RWPE2 (cell line): ENCODE results near the gene ZNF189.

ENCODE experiments used
- ATAC-seq: fragments of 200-7000 bp; cut with Tn5 transposase; 3 replicates; pipeline ENCODE4 v1.9.1; 2021; ENCODE audit warnings: low read depth
- DNase-seq: peaks from one replicate; pipeline ENCODE4 v3.0.0-alpha.2; 2020; ENCODE audit warnings: low spot score
- H3K27ac ChIP-seq: fragments of 450-650 bp; 2 replicates; pipeline ENCODE4 v1.5.1; 2017; ENCODE audit warnings: mild to moderate bottlenecking; ENCODE audit not compliant: poor library complexity, severe bottlenecking
- H3K27me3 ChIP-seq: fragments of 250-450 bp; sonication (Bioruptor Pico); 2 replicates; pipeline ENCODE4 v1.5.1; 2021; ENCODE audit warnings: mild to moderate bottlenecking, moderate library complexity; ENCODE audit not compliant: insufficient read depth, poor library complexity, severe bottlenecking
- H3K36me3 ChIP-seq: fragments of 250-450 bp; sonication (Bioruptor Pico); 2 replicates; pipeline ENCODE4 v1.5.1; 2020; ENCODE audit warnings: low read depth, mild to moderate bottlenecking, moderate library complexity
- H3K4me1 ChIP-seq: fragments of 250-450 bp; sonication (Bioruptor Pico); 2 replicates; pipeline ENCODE4 v1.5.1; 2021; ENCODE audit warnings: mild to moderate bottlenecking, moderate library complexity; ENCODE audit not compliant: insufficient read depth, poor library complexity, severe bottlenecking
- H3K4me3 ChIP-seq: fragments of 250-450 bp; sonication (Bioruptor Pico); 2 replicates; pipeline ENCODE4 v1.5.1; 2021; ENCODE audit warnings: mild to moderate bottlenecking, moderate library complexity; ENCODE audit not compliant: severe bottlenecking
- H3K9me3 ChIP-seq: fragments of 250-450 bp; sonication (Bioruptor Pico); 2 replicates; pipeline ENCODE4 v1.5.1; 2021; ENCODE audit warnings: mild to moderate bottlenecking, moderate library complexity; ENCODE audit not compliant: severe bottlenecking
- CTCF ChIP-seq: fragments of 450-650 bp; IDR thresholded peaks from one replicate; pipeline ENCODE4 v1.5.1; 2017; ENCODE audit warnings: mild to moderate bottlenecking, moderate library complexity; ENCODE audit not compliant: poor library complexity, severe bottlenecking

Gene ZNF189

GRCh38 chr9:101427957-101428655, 29.5 kb downstream of the ZNF189 start:
- DNase-seq (no peak), ATAC-seq (no peak)
- H3K27me3 ChIP-seq: peaks cover 6% of the 10 kb centered on the region

GRCh38 chr9:101428909-101429308, 30.3 kb downstream of the ZNF189 start:
- TF ChIP-seq CTCF: no peak
- ATAC-seq (no peak), DNase-seq (no peak)
- Histone ChIP-seq H3K36me3 (no peaks in the 10 kb centered on the region), H3K27ac (no peak overlapping the region), H3K4me3 (no peak overlapping the region), H3K27me3 (peaks cover 6% of the 10 kb centered on the region), H3K9me3 (no peaks in the 10 kb centered on the region), H3K4me1 (no peaks in the 10 kb centered on the region)

More at GRCh38 chr9:101427957-101428655, 29.5 kb downstream of the ZNF189 start:
- no peaks in the 10 kb centered on the region for H3K4me1 ChIP-seq
- no peak overlapping the region for H3K4me3 ChIP-seq
- TF ChIP-seq CTCF: no peak
- H3K36me3 ChIP-seq: no peaks in the 10 kb centered on the region
- H3K9me3 ChIP-seq: no peaks in the 10 kb centered on the region
- no peak overlapping the region for H3K27ac ChIP-seq

GRCh38 chr9:101429736-101430135, 31.1 kb downstream of the ZNF189 start:
- no peak for DNase-seq
- Histone ChIP-seq H3K36me3 (no peaks in the 10 kb centered on the region), H3K4me3 (no peak overlapping the region), H3K9me3 (no peaks in the 10 kb centered on the region), H3K27me3 (peaks cover 6% of the 10 kb centered on the region), H3K4me1 (no peaks in the 10 kb centered on the region), H3K27ac (no peak overlapping the region)
- no peak for ATAC-seq
- TF ChIP-seq CTCF: no peak

GRCh38 chr9:101432171-101432570, 33.5 kb downstream of the ZNF189 start:
- TF ChIP-seq CTCF: no peak
- no peaks in the 10 kb centered on the region for H3K36me3 ChIP-seq
- DNase-seq (no peak), ATAC-seq (no peak)
- H3K27me3 ChIP-seq: peaks cover 8% of the 10 kb centered on the region
- no peak overlapping the region for H3K4me3 ChIP-seq
- H3K27ac ChIP-seq: no peak overlapping the region
- no peaks in the 10 kb centered on the region for H3K4me1 ChIP-seq
- H3K9me3 ChIP-seq: no peaks in the 10 kb centered on the region

GRCh38 chr9:101432740-101433139, 34.1 kb downstream of the ZNF189 start:
- Histone ChIP-seq H3K9me3 (no peaks in the 10 kb centered on the region), H3K4me1 (no peaks in the 10 kb centered on the region), H3K27me3 (peaks cover 8% of the 10 kb centered on the region), H3K36me3 (no peaks in the 10 kb centered on the region), H3K4me3 (no peak overlapping the region), H3K27ac (no peak overlapping the region)
- DNase-seq: no peak
- no peak for TF ChIP-seq CTCF
- ATAC-seq: no peak
